HG02870 (cell line): ENCODE results near the gene USH2A.

ENCODE experiments used
- ATAC-seq: cut with Tn5 transposase; IDR thresholded peaks from one replicate; pipeline ENCODE4 v1.9.1; 2021; ENCODE audit warnings: mild to moderate bottlenecking, moderate library complexity; ENCODE audit not compliant: unreplicated experiment

USH2A gene

DNA sequence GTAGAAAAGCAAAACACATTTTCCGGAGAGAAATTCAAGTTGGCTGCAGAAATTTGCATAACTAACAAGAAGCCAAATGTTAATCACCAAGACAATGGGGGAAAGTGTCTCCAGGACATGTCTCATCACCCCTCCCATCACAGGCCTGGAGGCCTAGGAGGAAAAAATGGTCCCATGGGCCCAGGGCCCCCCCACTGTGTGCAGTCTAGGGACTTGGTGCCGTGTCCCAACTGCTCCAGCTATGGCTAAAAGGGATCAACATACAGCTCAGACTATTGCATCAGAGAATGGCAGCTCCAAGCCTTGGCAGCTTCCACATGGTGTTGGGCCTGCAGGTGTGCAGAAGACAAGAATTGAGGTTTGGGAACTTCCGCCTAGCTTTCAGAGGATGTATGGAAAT lies 138.2 kb downstream of the USH2A start:
- no peak for ATAC-seq

DNA sequence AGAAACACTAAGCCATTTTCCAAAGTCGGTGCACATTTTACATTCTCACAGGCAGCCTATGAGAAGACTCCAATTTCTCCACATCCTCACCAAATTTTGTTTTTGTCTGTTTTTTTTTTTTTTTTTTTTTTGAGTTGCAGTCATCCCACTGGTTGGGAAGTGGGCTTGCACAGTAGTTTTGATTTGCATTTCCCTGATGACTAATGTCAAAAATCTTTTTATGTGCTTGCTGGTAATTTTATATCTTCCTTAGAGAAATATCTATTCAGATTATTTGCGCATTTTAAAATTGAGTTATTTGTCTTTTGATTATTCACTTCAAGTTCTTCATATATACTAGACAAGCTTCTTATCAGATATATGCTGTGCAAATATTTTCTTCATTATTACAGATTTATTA lies 141.5 kb downstream of the USH2A start:
- no peak for ATAC-seq

GRCh38 chr1:216270086-216270773 lies 153.0 kb downstream of the USH2A start:
- no peak for ATAC-seq

DNA sequence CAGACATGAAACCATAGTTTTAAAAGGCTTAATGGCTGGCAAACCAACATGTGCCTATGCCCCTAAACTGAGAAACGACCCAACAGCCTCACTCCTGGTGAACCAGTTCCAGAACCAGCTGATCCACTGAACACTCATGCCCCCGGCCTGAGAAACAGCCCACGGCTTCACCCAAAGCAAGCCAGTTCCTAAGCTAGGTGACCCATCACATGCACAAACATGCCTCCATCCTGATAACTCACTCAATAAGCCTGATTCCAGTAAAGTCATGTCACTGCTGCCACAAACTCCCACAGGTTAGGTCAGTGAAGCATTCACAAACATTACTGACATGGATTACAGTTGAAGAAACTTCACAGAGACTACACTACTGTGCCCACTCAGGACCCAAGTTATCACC lies 161.6 kb downstream of the USH2A start:
- no peak for ATAC-seq

- no peak for ATAC-seq
Measured at GRCh38 chr1:216258856-216259255, 164.4 kb downstream of the USH2A start.

GRCh38 chr1:216258386-216258785 lies 164.9 kb downstream of the USH2A start:
- no peak for ATAC-seq

- no peak for ATAC-seq
Measured at GRCh38 chr1:216250861-216251260, 172.4 kb downstream of the USH2A start.

- no peak for ATAC-seq
Measured at GRCh38 chr1:216248628-216249027, 174.6 kb downstream of the USH2A start.

GRCh38 chr1:216247937-216248336 lies 175.3 kb downstream of the USH2A start:
- no peak for ATAC-seq

DNA sequence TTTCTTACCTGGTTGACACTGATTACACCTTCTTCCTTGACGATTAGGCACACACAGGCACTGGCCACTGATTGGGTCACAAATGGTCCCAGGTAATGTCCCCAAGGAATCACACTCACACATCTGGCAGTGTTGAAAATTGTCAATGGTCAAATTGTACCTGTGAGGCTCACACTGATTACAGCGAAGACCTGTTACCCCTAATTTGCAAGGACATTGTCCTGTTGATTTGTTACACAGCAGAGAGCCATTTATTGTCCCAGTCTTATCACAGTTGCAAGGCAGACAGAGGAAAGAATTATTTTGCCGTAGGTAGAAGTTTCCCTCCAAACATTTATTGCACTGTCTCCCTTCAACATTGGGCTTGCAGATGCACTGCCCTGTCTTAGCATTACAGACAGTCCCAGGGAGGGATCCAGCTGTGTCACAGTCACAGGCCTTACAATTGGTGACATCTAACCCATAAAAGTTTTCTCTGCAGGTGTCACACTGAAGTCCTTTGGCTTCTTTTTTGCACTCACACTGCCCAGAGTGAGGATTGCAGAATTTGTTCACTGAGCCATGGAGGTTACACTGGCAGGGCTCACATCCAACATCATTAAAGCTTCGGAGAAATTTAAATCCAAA lies 176.6 kb downstream of the USH2A start:
- ATAC-seq = no peak

GRCh38 chr1:216238844-216239243 lies 184.4 kb downstream of the USH2A start:
- no peak for ATAC-seq

GRCh38 chr1:216237927-216238542 lies 185.2 kb downstream of the USH2A start:
- no peak for ATAC-seq

DNA sequence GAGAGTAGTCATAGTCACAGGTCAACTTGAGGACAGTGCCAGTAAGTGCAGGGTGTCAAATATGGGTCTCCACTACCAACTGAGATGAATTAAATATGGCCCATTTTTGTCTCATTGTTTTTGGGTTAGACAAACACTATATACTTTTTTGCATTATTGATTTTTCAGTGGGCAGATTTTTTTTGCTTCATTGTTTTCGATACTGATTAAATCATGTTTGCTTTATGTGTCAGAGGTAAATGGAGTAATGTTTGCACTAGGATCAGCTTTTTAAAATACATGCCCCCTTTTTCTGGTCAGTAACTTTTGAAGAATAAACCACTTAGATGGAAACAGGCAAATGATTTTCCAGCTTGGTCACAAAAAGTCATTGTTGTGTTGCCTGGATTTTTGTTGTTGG lies 199.0 kb downstream of the USH2A start:
- ATAC-seq = no peak

GRCh38 chr1:216223486-216223885 lies 199.8 kb downstream of the USH2A start:
- ATAC-seq = no peak

DNA sequence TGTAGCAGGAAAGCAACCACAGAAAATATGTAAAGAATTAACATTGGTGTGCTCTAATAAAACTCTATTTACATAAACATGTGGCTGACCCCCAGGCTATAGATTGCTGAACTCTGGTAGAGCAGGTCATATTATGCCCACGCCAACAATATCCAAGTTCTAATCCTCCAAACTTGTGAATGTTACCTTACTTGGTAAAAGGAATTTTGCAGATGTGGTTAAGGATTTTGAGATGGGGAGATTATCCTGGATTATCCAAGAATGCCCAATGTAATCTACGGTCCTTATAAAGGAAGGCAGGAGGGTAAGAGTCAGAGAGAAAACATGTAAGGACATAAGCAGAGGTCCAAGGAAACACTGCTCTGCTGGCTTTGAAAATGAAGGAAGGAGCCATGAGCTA lies 201.0 kb downstream of the USH2A start:
- no peak for ATAC-seq

DNA sequence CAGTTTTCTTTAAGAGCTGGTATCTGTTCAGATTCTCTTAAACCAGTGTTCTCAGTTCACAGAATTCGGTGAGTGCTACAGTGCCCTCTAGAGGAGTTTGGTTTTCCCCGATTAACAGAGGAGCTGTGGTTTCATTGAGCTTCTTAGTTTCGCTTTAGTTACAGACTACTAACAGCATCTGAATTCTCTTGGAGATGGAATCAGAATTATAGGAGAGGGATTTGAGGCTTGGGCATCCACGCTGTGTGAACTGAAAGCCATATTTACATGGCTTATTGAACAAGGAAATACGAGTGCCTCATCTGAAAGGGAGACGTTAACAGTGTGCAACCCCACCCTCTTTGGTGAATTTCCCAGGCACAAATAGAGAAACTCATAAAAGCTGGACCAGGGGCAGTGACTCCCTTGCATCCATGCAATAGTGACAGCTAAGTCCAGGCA lies 202.0 kb downstream of the USH2A start:
- peak; percentile 100 for ATAC-seq

- ATAC-seq = no peak
Measured at GRCh38 chr1:216216305-216216704, 206.9 kb downstream of the USH2A start.

DNA sequence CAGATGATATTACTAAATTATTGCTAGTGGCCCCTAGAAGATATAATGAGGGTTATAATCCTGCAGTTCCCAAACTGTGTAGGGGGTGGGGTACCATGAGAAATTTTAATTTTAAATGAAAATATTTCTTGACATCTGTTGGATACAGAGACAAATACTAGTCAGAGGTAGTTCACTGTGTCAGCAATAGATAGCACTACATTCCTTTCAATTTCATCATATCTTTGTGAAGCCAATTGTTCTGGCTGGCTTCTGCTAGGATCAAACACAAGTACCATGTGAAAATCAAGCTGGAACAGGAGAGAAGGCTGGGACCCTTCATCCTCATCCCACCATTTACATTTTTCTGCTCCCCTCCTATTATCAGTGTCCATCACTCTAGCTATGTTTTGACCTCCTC lies 208.1 kb downstream of the USH2A start:
- ATAC-seq = no peak

DNA sequence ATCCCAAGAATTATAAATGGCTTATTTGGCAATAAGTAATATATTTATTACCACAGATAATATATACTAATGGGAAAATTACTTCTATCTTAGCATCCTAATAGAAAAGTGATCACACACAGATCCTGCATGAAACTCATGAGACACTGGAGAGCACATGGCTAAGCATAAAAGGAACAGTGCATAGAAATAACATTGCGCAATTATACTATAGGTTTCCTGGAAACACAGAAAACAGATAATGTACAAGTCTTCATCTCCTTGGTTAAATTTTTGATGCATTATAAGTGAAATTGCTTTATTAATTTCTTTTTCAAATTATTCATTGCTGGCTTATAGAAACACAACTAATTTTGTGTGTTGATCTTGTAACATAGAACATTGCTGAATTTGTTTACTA lies 210.4 kb downstream of the USH2A start:
- ATAC-seq = no peak

DNA sequence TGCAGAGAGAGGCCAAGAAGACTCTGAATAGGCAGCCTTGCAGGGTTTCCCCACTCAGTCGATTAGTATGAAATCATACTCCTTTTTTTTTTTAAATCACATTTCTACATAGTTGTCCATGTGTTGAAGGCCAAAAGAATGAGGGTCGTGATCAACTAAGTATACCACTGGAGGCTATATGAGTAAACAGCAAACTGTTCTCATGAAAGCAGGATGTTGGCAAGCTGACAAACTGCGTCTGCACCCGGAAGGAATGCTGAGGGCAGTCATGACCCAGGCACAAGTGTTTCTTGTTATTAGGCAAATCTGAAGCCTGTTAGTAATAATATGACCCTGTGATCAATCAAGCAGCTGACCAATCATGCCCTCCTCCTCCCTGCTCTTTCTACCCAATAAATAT lies 213.2 kb downstream of the USH2A start:
- no peak for ATAC-seq

GRCh38 chr1:216209125-216209524 lies 214.1 kb downstream of the USH2A start:
- no peak for ATAC-seq

GRCh38 chr1:216207154-216207553 lies 216.1 kb downstream of the USH2A start:
- no peak for ATAC-seq
